ENCODE results near the gene FAAP20.

The FAAP20 gene

GRCh38 chr1:2209400-2210083 is 15.0 kb upstream of the FAAP20 start:
- DNase-seq: no peak

GRCh38 chr1:2208309-2209239 is 14.0 kb upstream of the FAAP20 start:
- DNase-seq: no peak

GRCh38 chr1:2206813-2207487 is 12.4 kb upstream of the FAAP20 start:
- no peak for DNase-seq

- no peak for DNase-seq
These were observed 10.8 kb upstream of the FAAP20 start for GRCh38 chr1:2205191-2205952.

- DNase-seq: no peak
These were observed 10.0 kb upstream of the FAAP20 start for GRCh38 chr1:2204415-2205190.

GRCh38 chr1:2203671-2204414 is 9.3 kb upstream of the FAAP20 start:
- no peak for DNase-seq

GRCh38 chr1:2202843-2203601 is 8.4 kb upstream of the FAAP20 start:
- DNase-seq: no peak

GRCh38 chr1:2202008-2202575 is 7.5 kb upstream of the FAAP20 start:
- DNase-seq: no peak

- DNase-seq: no peak
These were observed 6.5 kb upstream of the FAAP20 start for GRCh38 chr1:2201062-2201461.

- DNase-seq: no peak
These were observed 5.9 kb upstream of the FAAP20 start for GRCh38 chr1:2200308-2200943.

- DNase-seq: no peak
These were observed 4.7 kb upstream of the FAAP20 start for GRCh38 chr1:2199042-2199810.

- no peak for DNase-seq
These were observed 4.0 kb upstream of the FAAP20 start for GRCh38 chr1:2198571-2198970.

- no peak for DNase-seq
These were observed 3.2 kb upstream of the FAAP20 start for GRCh38 chr1:2197707-2198165.

- DNase-seq: no peak
These were observed 2.5 kb upstream of the FAAP20 start for GRCh38 chr1:2196901-2197638.

GRCh38 chr1:2195785-2196184 is 1.2 kb upstream of the FAAP20 start:
- no peak for DNase-seq

- no peak for DNase-seq
These were observed 514 bp upstream of the FAAP20 start for GRCh38 chr1:2194898-2195673.
